Nephron progenitor cell (in vitro differentiated cells): ENCODE measurements around the gene SERPINB3.

Experiments
- DNase-seq: peaks from one replicate; pipeline ENCODE4 v3.0.0; 2021
- H3K27ac Mint-ChIP-seq: 2 replicates; pipeline ENCODE4 v1.8.0; 2021; ENCODE audit warnings: mild to moderate bottlenecking, moderate library complexity, mixed read lengths
- H3K27me3 Mint-ChIP-seq: 2 replicates; pipeline ENCODE4 v1.8.0; 2021; ENCODE audit warnings: mild to moderate bottlenecking, low read depth, mixed read lengths; ENCODE audit not compliant: poor library complexity
- H3K36me3 Mint-ChIP-seq: 2 replicates; pipeline ENCODE4 v1.8.0; 2021; ENCODE audit warnings: low read depth, mixed read lengths
- H3K4me1 Mint-ChIP-seq: 2 replicates; pipeline ENCODE4 v1.8.0; 2021; ENCODE audit warnings: mixed read lengths
- H3K4me3 Mint-ChIP-seq: 2 replicates; pipeline ENCODE4 v1.8.0; 2021; ENCODE audit warnings: mild to moderate bottlenecking, moderate library complexity, mixed read lengths
- H3K9me3 Mint-ChIP-seq: 2 replicates; pipeline ENCODE4 v1.8.0; 2021; ENCODE audit warnings: mild to moderate bottlenecking, moderate library complexity, mixed read lengths
- CTCF ChIP-seq: fragments of 200-600 bp; sonication (generic); IDR thresholded peaks from 2 replicates; pipeline ENCODE4 v1.5.0; 2021; ENCODE audit warnings: antibody characterized with exemption

Gene SERPINB3

DNA sequence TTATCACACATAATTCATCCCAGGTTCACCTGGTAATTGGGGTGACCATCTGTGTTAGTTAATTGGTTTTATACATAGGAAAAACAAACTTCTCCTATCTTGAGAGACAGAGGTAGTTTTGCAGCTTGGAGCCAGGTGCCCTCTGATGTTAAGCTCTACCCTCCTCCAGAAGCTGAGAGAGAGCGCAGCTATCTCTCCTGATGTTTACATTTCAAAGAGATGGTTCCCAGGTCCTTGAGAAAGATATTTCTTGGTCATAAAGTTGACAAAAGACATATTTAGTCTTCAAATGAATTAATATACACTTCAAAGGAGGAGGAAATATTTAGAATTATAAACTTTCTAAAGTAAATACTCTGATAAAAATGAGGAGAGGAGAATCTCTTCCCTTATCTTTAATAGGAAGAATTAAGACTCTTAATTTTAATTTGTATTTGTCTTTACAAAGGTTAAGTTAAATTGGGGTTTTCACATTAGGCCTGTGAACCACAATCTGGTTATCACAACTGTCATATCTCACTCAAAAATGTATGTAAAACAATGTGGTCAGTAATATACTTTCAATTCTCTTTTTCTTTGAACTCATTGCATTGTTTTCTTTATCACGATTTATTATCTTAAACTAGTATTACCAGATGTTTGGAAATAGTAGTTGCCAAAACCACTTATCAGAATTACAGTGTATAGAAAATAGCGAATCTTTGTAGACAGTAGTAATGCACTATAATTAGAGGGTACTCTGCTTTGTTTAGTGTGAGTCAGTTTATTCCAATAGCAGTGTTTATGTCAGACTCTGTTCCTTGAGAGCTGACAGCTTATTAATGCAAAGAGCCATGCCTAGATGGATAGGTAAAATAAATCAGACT is 44.4 kb downstream of the SERPINB3 start:
- Mint-ChIP-seq H3K27ac (no peak overlapping the region), H3K4me1 (no peaks in the 10 kb centered on the region), H3K4me3 (no peak overlapping the region)

GRCh38 chr18:63613420-63613819 is 48.3 kb downstream of the SERPINB3 start:
- no peaks in the 10 kb centered on the region for H3K36me3 Mint-ChIP-seq
- peak overlapping the region; percentile 9 for H3K27ac Mint-ChIP-seq
- H3K4me3 Mint-ChIP-seq: no peak overlapping the region
- DNase-seq: no peak
- no peak for TF ChIP-seq CTCF
- H3K9me3 Mint-ChIP-seq: no peaks in the 10 kb centered on the region
- no peaks in the 10 kb centered on the region for H3K4me1 Mint-ChIP-seq
- no peaks in the 10 kb centered on the region for H3K27me3 Mint-ChIP-seq

More for the DNA sequence above, 44.4 kb downstream of the SERPINB3 start:
- Mint-ChIP-seq H3K36me3 (no peaks in the 10 kb centered on the region), H3K9me3 (peaks cover 9% of the 10 kb centered on the region), H3K27me3 (no peaks in the 10 kb centered on the region)
- TF ChIP-seq CTCF: no peak
- no peak for DNase-seq

GRCh38 chr18:63606526-63606925 is 55.2 kb downstream of the SERPINB3 start:
- H3K27me3 Mint-ChIP-seq: peaks cover 4% of the 10 kb centered on the region
- TF ChIP-seq CTCF: no peak
- H3K27ac Mint-ChIP-seq: no peak overlapping the region
- H3K4me1 Mint-ChIP-seq: no peaks in the 10 kb centered on the region
- no peak overlapping the region for H3K4me3 Mint-ChIP-seq
- no peak for DNase-seq
- no peaks in the 10 kb centered on the region for H3K36me3 Mint-ChIP-seq
- no peaks in the 10 kb centered on the region for H3K9me3 Mint-ChIP-seq
